NCI-H1436 (cell line): ENCODE results near the gene MEI1.
"Not testable (repeated sequence)": the region's sequence is repeated elsewhere in the genome, so short reads cannot be mapped to it uniquely, and the experiment has no call there.

ENCODE experiments used
- DNase-seq: peaks from one replicate; lab custom pipeline; 2025; lab: John Stamatoyannopoulos, UW

Gene MEI1

DNA sequence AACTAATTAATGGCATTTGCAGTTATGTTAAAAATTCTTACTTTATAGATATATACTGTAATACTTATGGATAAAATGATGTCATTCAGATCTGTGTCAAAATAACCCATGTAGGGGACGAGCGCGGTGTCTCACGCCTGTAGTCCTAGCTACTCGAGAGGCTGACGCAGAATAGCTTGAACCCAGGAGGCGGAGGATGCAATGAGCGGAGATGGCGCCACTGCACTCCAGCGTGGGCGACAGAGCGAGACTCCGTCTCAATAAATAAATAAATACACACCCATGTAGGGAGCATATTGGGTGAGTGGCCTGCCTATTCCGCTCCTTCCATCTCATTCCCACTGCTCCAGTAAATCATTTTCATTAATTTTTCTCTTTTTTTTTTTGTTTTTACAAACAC lies 17.7 kb upstream of the MEI1 start:
- peak; percentile 5 for DNase-seq

- peak; percentile 59 for DNase-seq
These were observed 17.1 kb upstream of the MEI1 start for GRCh38 chr22:41682033-41682807.

DNA sequence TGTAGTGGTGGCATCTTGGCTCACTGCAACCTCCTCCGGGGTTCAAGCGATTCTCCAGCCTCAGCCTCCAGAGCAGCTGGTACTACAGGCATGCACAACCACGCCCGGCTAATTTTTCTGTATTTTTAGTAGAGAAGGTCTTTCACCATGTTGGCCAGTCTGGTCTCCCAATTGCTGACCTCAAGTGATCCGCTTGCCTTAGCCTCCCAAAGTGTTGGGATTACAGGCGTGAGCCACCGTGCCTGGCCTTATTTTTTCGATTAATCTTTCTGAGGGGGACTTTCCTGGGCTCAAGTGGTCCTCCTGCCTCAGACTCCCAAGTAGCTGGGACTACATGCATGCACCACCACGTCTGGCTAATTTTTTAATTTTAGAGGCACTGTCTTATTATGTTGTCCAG lies 16.3 kb upstream of the MEI1 start:
- no peak for DNase-seq

GRCh38 chr22:41683616-41684015 lies 15.7 kb upstream of the MEI1 start:
- DNase-seq = no peak

DNA sequence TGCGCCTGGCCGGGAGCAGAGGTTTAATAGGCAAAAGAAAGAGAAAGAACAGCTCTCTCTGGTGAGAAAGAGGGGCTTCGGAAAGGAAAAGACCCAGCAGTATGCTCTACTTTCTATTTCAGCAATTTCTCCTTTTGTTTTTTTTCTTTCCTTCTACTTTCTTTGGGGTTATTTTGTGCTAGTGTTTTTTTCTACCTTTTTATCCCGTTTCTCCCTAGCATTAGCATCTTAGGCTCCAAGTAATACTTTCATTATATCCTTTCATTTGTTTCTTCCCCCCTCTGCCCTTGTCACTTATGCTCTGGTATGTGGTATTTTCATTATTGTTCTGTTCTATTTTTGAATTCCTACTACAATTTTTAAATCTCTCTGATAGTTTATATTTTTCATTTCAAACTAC lies 15.1 kb upstream of the MEI1 start:
- no peak for DNase-seq

DNA sequence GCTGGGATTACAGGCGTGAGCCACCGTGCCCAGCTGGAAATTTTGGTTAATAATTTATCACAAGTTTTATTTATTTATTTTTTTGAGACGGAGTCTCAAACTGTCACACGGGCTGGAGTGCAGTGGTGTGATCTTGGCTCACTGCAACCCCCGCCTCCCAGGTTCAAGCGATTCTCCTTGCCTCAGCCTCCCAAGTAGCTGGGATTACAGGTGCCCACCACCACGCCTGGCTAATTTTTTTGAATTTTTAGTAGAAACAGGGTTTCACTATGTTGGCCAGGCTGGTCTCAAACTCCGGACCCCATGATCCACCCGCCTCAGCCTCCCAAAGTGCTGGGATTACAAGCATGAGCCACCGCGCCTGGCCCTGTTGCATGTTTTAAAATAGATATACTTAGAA lies 12.4 kb upstream of the MEI1 start:
- DNase-seq = not testable (repeated sequence)

GRCh38 chr22:41687901-41688364 lies 11.4 kb upstream of the MEI1 start:
- no peak for DNase-seq

DNA sequence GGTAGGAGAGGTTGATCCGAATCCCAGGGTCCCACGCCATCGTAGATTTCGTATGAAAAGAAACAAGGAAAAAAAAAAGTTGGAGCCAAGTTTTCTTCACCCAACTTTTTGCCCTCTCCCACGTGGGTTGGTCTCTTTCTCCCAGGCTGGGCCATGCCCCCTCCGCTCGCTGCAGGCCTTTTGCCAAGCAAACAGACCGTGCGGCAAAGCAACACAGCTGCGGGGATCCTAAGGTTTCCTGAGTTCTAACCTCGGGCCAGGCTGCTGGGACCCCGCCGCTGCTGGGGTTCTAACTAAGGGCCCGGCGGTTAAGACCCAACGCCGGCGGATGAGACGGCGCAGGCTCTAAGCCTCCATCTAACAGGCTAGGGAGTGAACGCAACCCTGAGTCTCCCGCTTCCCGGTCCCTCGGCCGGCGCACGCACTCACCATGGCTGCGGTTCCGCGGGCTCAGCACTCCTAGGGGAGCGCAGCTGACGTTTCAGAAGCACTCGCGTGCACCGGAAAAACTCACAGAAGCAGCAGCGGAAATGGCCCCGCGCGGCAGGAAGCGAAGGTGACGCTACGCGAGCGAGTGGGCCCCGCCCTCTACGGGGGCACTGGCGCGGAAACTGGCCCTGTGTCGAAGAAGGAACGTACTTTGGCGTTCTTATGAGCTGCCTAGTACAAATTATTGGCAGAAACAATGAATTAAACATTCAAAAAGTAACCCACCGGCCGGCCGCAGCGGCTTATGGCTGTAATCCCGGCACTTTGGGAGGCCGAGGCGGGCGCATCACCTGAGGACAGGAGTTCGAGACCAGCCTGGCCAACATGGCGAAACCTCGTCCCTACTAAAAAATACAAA lies 10.7 kb upstream of the MEI1 start, which contains the start of gene SNU13:
TSS of gene SNU13 (minus strand) at position 503 of the 847 bp plus-strand sequence. CDS start at position 432, 71 bp downstream.
- DNase-seq = peak; percentile 91

DNA sequence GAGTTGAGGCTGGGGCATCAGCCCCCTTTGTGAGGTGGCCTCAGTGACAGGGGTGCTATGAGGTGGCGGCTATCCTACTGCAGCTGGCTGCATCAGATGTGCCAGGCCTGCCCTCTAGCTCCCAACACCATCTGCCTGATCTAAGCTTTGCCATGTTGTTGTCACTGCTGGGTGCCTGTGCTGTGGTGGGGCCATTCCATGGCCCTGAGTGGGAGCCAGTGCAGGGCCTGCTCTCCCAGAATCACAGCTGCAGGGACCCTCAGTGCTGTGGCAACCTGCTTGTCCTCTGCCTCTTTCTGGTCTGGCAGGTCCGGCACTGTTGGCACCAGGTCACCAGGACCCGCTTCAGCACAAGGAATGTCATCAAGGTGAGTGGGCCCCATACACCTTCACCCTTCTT lies 8.8 kb upstream of the MEI1 start:
- no peak for DNase-seq

- no peak for DNase-seq
These were observed 4.1 kb upstream of the MEI1 start for GRCh38 chr22:41695211-41695610.

GRCh38 chr22:41696703-41697102 lies 2.6 kb upstream of the MEI1 start:
- no peak for DNase-seq

GRCh38 chr22:41697126-41697775 lies 2.1 kb upstream of the MEI1 start:
- peak; percentile 83 for DNase-seq

- no peak for DNase-seq
These were observed 733 bp downstream of the MEI1 start for GRCh38 chr22:41700108-41700364.

- DNase-seq = no peak
These were observed 3.5 kb downstream of the MEI1 start for GRCh38 chr22:41702763-41703162.

GRCh38 chr22:41709341-41709740 lies 10.0 kb downstream of the MEI1 start:
- no peak for DNase-seq

DNA sequence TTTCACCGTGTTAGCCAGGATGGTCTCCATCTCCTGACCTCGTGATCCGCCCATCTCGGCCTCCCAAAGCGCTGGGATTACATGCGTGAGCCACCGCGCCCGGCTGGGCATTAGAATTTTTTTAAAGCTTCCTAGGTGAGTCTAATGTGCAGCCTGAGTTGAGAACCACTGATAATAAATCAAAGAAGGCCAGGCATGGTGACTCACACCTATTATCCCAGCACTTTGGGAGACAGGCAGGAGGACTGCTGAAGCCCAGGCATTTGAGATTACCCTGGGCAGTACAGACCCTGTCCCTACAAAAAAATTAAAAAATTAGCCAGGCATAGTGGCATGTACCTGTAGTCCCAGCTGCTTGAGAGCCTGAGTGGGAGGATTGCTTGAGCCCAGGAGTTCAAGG lies 13.7 kb downstream of the MEI1 start:
- no peak for DNase-seq

DNA sequence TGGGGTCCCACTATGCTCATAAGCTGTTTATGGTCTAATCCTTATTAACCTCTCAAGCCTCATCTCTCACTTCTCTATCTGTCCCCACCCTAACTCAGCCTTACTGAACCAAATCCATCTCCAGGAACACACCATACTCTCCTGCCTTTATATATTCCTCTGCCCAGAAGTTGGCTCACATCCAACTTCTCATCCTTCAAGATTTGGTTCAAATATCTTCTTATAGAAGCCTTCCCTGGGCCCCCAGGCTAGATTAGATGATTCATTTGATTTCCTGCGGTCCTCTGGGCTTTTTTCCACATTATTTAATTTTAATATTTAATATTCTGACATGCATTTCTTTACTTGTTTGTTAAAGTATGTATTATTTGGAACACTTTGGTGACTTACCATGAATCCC lies 23.2 kb downstream of the MEI1 start:
- no peak for DNase-seq

DNA sequence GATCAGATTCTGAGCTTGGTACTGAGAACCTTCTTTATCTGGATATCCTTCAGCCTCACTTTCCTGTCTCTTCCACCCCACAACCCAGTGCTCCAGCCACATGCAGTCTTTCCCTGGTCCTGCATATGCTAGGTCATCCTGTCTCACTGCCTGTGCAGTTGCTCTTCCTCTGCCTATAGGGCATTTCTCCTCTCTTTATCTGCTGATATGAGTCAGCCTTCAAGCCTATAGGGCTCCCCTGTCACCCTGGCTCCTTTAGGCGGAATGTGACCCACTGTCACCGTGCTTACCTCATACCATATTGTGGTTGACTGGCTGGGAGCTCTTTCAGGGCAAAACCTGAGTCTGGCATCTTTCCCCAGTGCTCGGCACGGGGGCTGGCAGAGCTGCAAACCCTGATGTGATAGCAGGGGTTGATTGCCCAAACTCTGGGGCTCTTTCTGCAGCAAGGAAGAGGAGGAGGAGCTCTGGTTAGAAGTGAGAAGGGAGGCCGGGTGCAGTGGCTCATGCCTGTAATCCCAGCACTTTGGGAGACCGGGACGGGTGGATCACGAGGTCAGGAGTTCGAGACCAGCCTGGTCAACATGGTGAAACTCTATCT lies 26.3 kb downstream of the MEI1 start:
- no peak for DNase-seq

DNA sequence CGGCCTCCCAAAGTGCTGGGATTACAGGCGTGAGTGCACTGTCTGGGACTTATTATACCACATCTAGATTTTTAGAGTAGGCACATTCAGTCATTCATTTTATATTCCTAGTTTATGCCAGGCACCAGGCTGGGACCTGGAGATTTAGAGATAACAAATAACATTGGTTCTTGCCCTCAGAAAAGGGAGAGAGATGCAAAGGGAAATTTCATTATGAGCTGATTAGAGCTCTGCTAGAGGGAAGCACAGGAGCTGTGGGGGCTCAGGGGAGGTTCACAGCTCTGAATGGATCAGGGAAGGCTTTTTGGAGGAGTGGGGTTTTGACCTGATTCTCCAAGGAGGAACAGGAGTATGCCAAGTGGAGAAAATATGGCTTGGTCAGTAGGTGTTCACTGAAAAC lies 32.3 kb downstream of the MEI1 start:
- DNase-seq = no peak

GRCh38 chr22:41732096-41732772 lies 32.9 kb downstream of the MEI1 start:
- no peak for DNase-seq

GRCh38 chr22:41733241-41733640 lies 33.9 kb downstream of the MEI1 start:
- not testable (repeated sequence) for DNase-seq

GRCh38 chr22:41739576-41739975 lies 40.3 kb downstream of the MEI1 start:
- no peak for DNase-seq
